ENCODE measurements around the gene NSG2.

NSG2 gene

GRCh38 chr5:174063082-174063756 is 17.7 kb downstream of the NSG2 start:
- TF ChIP-seq EZH2phosphoT487 (IDR thresholded peaks at IDR 0.05; ENCODE audit: low read length) (no peak), EZH2 (optimal IDR thresholded peaks at IDR 0.05; ENCODE audit: low read depth, low read length) (no peak)
- TF ChIP-seq, protein P1, sequence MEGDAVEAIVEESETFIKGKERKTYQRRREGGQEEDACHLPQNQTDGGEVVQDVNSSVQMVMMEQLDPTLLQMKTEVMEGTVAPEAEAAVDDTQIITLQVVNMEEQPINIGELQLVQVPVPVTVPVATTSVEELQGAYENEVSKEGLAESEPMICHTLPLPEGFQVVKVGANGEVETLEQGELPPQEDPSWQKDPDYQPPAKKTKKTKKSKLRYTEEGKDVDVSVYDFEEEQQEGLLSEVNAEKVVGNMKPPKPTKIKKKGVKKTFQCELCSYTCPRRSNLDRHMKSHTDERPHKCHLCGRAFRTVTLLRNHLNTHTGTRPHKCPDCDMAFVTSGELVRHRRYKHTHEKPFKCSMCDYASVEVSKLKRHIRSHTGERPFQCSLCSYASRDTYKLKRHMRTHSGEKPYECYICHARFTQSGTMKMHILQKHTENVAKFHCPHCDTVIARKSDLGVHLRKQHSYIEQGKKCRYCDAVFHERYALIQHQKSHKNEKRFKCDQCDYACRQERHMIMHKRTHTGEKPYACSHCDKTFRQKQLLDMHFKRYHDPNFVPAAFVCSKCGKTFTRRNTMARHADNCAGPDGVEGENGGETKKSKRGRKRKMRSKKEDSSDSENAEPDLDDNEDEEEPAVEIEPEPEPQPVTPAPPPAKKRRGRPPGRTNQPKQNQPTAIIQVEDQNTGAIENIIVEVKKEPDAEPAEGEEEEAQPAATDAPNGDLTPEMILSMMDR (IDR thresholded peaks at IDR 0.05; ENCODE audit: low read length): no peak
- Histone ChIP-seq H3K9me3 (replicated peaks; ENCODE audit: insufficient read depth, low read length) (no peaks in the 10 kb centered on the region), H3K4me1 (ENCODE audit: low read length) (peaks cover 56% of the 10 kb centered on the region), H3K27ac (ENCODE audit: low read length) (no peak overlapping the region), H3K9ac (ENCODE audit: low read length) (no peak overlapping the region), H3K27me3 (replicated peaks; ENCODE audit: insufficient read depth, low read length) (no peaks in the 10 kb centered on the region), H3K4me3 (ENCODE audit: low read length) (no peak overlapping the region), H3K36me3 (replicated peaks; ENCODE audit: insufficient read depth, low read length) (no peaks in the 10 kb centered on the region), H4K20me1 (ENCODE audit: insufficient read depth, low read length) (no peaks in the 10 kb centered on the region), H3K4me2 (ENCODE audit: low read depth, low read length) (no peak overlapping the region), H3F3A (ENCODE audit: insufficient read depth, low read length) (peaks cover 22% of the 10 kb centered on the region), H2AFZ (ENCODE audit: low read length) (no peak overlapping the region), H3K9me2 (replicated peaks; ENCODE audit: insufficient read depth, low read length) (no peaks in the 10 kb centered on the region), H3K79me2 (ENCODE audit: low read length) (no peaks in the 10 kb centered on the region)
- DNase-seq: no peak

DNA sequence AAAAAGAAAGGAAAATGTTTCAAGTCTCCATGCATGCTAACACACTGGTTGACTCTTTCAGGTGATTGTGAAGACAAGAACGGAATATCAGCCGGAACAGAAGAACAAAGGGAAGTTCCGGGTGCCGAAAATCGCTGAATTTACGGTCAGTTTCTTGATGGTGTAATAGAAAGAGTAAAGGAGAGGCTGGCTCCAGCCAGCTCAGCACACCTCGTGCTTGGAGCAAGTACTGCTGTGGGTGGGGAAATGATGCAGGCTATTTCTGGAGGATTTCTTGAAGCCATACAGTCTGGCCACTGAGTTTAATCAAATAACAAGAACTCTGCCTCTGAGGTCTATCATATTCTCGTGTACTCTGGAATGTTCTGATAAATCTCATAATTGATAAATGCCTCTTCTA is 18.7 kb downstream of the NSG2 start:
- peak overlapping the region; percentile 20; the same call in 1 of the 2 replicates for H3K4me2 ChIP-seq (ENCODE audit: low read depth, low read length)
- peak overlapping the region; percentile 6; the same call in 1 of the 2 replicates for H3K9ac ChIP-seq (ENCODE audit: low read length)
- peak overlapping the region; percentile 59 for H3K27ac ChIP-seq (ENCODE audit: low read length)
- no peaks in the 10 kb centered on the region for H3K79me2 ChIP-seq (ENCODE audit: low read length)
- no peak overlapping the region for H2AFZ ChIP-seq (ENCODE audit: low read length)
- no peaks in the 10 kb centered on the region for H3K27me3 ChIP-seq (replicated peaks; ENCODE audit: insufficient read depth, low read length)
- TF ChIP-seq, protein P1 (IDR thresholded peaks at IDR 0.05; ENCODE audit: low read length): no peak
- no peak for TF ChIP-seq EZH2 (optimal IDR thresholded peaks at IDR 0.05; ENCODE audit: low read depth, low read length)
- TF ChIP-seq EZH2phosphoT487 (IDR thresholded peaks at IDR 0.05; ENCODE audit: low read length): no peak
- no peaks in the 10 kb centered on the region for H3K9me3 ChIP-seq (replicated peaks; ENCODE audit: insufficient read depth, low read length)
- no peaks in the 10 kb centered on the region for H3K36me3 ChIP-seq (replicated peaks; ENCODE audit: insufficient read depth, low read length)
- no peaks in the 10 kb centered on the region for H4K20me1 ChIP-seq (ENCODE audit: insufficient read depth, low read length)
- no peaks in the 10 kb centered on the region for H3K9me2 ChIP-seq (replicated peaks; ENCODE audit: insufficient read depth, low read length)
- DNase-seq: peak; percentile 69
- H3K4me3 ChIP-seq (ENCODE audit: low read length): no peak overlapping the region
- H3K4me1 ChIP-seq (ENCODE audit: low read length): peaks cover 55% of the 10 kb centered on the region
- H3F3A ChIP-seq (ENCODE audit: insufficient read depth, low read length): peaks cover 14% of the 10 kb centered on the region

DNA sequence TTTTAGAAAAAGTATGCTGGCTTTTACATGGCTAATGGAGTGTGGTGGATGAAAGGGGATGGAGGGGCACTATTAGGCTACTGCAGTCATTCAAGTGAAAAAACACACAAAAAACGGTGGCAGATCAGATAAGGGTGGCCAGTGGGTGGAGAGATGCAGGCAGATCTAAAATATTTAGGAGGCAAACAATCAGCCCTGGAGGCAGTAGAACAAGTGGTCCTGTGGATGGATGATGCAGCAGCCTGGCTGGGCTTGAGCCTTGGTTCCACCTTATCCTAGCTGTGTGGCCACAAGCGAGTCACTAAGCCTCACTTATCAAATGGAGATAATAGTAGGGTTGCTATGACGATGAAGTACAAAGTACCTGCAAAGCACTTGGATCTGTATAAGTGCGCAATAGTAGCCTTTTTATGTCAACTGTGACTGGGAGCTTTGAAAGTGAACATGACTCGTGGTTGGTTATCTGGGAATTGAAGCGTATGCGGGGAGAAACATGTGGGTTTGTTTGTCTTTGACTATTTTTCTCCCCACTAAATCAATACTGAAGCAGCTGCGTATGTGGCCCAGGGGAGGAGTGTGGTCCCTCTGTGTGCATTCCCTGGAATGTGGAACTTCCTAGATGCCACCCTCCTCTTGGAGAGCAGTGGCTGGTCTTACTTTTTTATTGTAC is 20.2 kb downstream of the NSG2 start:
- no peaks in the 10 kb centered on the region for H3K36me3 ChIP-seq (replicated peaks; ENCODE audit: insufficient read depth, low read length)
- DNase-seq: no peak
- no peaks in the 10 kb centered on the region for H3K79me2 ChIP-seq (ENCODE audit: low read length)
- no peak overlapping the region for H3K4me2 ChIP-seq (ENCODE audit: low read depth, low read length)
- H3K27ac ChIP-seq (ENCODE audit: low read length): no peak overlapping the region
- peaks cover 13% of the 10 kb centered on the region for H3F3A ChIP-seq (ENCODE audit: insufficient read depth, low read length)
- H3K9me2 ChIP-seq (replicated peaks; ENCODE audit: insufficient read depth, low read length): no peaks in the 10 kb centered on the region
- no peaks in the 10 kb centered on the region for H3K9me3 ChIP-seq (replicated peaks; ENCODE audit: insufficient read depth, low read length)
- H3K4me1 ChIP-seq (ENCODE audit: low read length): peaks cover 56% of the 10 kb centered on the region
- H4K20me1 ChIP-seq (ENCODE audit: insufficient read depth, low read length): no peaks in the 10 kb centered on the region
- no peaks in the 10 kb centered on the region for H3K27me3 ChIP-seq (replicated peaks; ENCODE audit: insufficient read depth, low read length)
- no peak overlapping the region for H3K9ac ChIP-seq (ENCODE audit: low read length)
- TF ChIP-seq EZH2 (optimal IDR thresholded peaks at IDR 0.05; ENCODE audit: low read depth, low read length) (no peak), EZH2phosphoT487 (IDR thresholded peaks at IDR 0.05; ENCODE audit: low read length) (no peak)
- TF ChIP-seq, protein P1 (IDR thresholded peaks at IDR 0.05; ENCODE audit: low read length): no peak
- no peak overlapping the region for H3K4me3 ChIP-seq (ENCODE audit: low read length)
- no peak overlapping the region for H2AFZ ChIP-seq (ENCODE audit: low read length)

Measured in MM.1S (cell line).